ENCODE measurements around the gene BDKRB2. TPM values are rescaled to one million over a fixed set of nuclear protein-coding genes. Genes with fewer than 3 reads are reported as not detected.

BDKRB2 gene
- total and polyA plus RNA-seq, 2 of the 8 experiments (the other 6 are each of a cell fraction or from before 2014, with no cell fraction given): 0.13 to 0.21 TPM

DNA sequence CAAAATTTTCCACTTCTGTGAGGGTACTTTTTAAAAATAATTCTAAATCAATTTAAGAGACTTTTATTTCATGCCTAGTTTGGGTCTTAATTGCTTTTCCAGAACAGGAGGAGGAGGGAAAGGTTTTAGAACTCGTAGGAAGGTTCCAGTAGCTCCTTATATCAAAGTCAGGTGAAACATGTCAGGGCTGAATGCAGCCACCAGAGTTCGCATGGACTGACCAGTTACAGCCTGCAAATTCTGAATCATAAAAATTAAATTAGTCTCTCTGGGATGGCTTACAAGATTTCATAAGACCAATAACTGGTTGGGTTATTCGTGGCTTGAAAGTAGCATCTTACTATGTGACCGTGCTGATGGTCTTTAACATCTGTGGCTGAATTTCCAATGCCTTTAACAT is 51.8 kb downstream of the BDKRB2 start (continued):
- TF ChIP-seq CBX8 (IDR thresholded peaks at IDR 0.05; ENCODE audit: borderline replicate concordance, low read depth, low read length): no peak

All from H1 (cell line).